ENCODE measurements around the gene KATNBL1. TPM values are rescaled to one million over a fixed set of nuclear protein-coding genes. Genes with fewer than 3 reads are reported as not detected.
A peak's percentile ranks its signal among the peaks of the same experiment; 100 is the strongest.

The KATNBL1 gene
- total and polyA plus RNA-seq, 2 experiments from 2014 or later = 68.2 to 96.1 TPM

- Histone ChIP-seq H2AFZ (no peak overlapping the region), H3K79me2 (replicated peaks; ENCODE audit: insufficient read depth) (no peaks in the 10 kb centered on the region), H3K4me3 (no peak overlapping the region), H3K36me3 (ENCODE audit: insufficient read depth) (peaks cover 21% of the 10 kb centered on the region; the same call in 1 of the 2 replicates), H3F3A (replicated peaks; ENCODE audit: low read depth) (no peaks in the 10 kb centered on the region), H3K4me2 (no peak overlapping the region), H3K9me2 (ENCODE audit: insufficient read depth) (no peaks in the 10 kb centered on the region; the same call in none of the 2 replicates), H4K20me1 (replicated peaks; ENCODE audit: insufficient read depth) (no peaks in the 10 kb centered on the region), H3K27ac (ENCODE audit: low read depth) (no peak overlapping the region), H3K27me3 (ENCODE audit: insufficient read depth) (no peaks in the 10 kb centered on the region), H3K4me1 (ENCODE audit: insufficient read depth) (no peaks in the 10 kb centered on the region)
- no peak for ATAC-seq
- Mint-ChIP-seq H3K36me3 (ENCODE audit: low read depth) (peaks cover 85% of the 10 kb centered on the region), H3K9me3 (peaks cover 45% of the 10 kb centered on the region), H3K4me1 (no peaks in the 10 kb centered on the region), H3K4me3 (no peak overlapping the region), H3K27me3 (ENCODE audit: insufficient read depth, low read depth, poor library complexity) (peaks cover 2% of the 10 kb centered on the region), H3K27ac (no peak overlapping the region)
- peak; percentile 12 for DNase-seq (ENCODE audit: low spot score)
- TF ChIP-seq JUNB (IDR thresholded peaks at IDR 0.05; ENCODE audit: unreplicated experiment) = no peak
- TF ChIP-seq ETS1 (IDR thresholded peaks at IDR 0.05) = no peak
- no peak for TF ChIP-seq CREB1 (CRISPR knock-in tag; IDR thresholded peaks at IDR 0.05; ENCODE audit: low read depth)
- no peak for TF ChIP-seq EZH2 (IDR thresholded peaks at IDR 0.05; ENCODE audit: low read depth, unreplicated experiment)
- TF ChIP-seq ZNF114 (CRISPR knock-in tag; IDR thresholded peaks at IDR 0.05) = no peak
These were observed 55.1 kb downstream of the KATNBL1 start for GRCh38 chr15:34154725-34155204.

GRCh38 chr15:34147371-34148140 lies 62.3 kb downstream of the KATNBL1 start:
- Mint-ChIP-seq H3K27ac (no peak overlapping the region), H3K9me3 (no peaks in the 10 kb centered on the region), H3K4me1 (no peaks in the 10 kb centered on the region), H3K36me3 (ENCODE audit: low read depth) (peaks cover 48% of the 10 kb centered on the region), H3K4me3 (no peak overlapping the region), H3K27me3 (ENCODE audit: insufficient read depth, low read depth, poor library complexity) (no peaks in the 10 kb centered on the region)
- Histone ChIP-seq H3K4me3 (no peak overlapping the region), H3F3A (replicated peaks; ENCODE audit: low read depth) (no peaks in the 10 kb centered on the region), H2AFZ (no peak overlapping the region), H3K36me3 (ENCODE audit: insufficient read depth) (peaks cover 12% of the 10 kb centered on the region; the same call in 1 of the 2 replicates), H3K27ac (ENCODE audit: low read depth) (0 out of 2 replicates have a peak overlapping the region, but pooled peaks have one; percentile 21), H3K4me1 (ENCODE audit: insufficient read depth) (no peaks in the 10 kb centered on the region), H3K27me3 (ENCODE audit: insufficient read depth) (no peaks in the 10 kb centered on the region), H3K9me2 (ENCODE audit: insufficient read depth) (no peaks in the 10 kb centered on the region), H3K4me2 (no peak overlapping the region), H4K20me1 (replicated peaks; ENCODE audit: insufficient read depth) (no peaks in the 10 kb centered on the region), H3K79me2 (replicated peaks; ENCODE audit: insufficient read depth) (no peaks in the 10 kb centered on the region)
- ATAC-seq (no peak), DNase-seq (ENCODE audit: low spot score) (no peak)
- no peak for TF ChIP-seq ZNF114 (CRISPR knock-in tag; IDR thresholded peaks at IDR 0.05)
- no peak for TF ChIP-seq ZNF331 (CRISPR knock-in tag; IDR thresholded peaks at IDR 0.05; ENCODE audit: low read depth)
- no peak for TF ChIP-seq STAT1 (IDR thresholded peaks at IDR 0.05; ENCODE audit: unreplicated experiment)
- no peak for TF ChIP-seq CREB1 (CRISPR knock-in tag; IDR thresholded peaks at IDR 0.05; ENCODE audit: low read depth)
- TF ChIP-seq ETS1 (IDR thresholded peaks at IDR 0.05) = no peak
- TF ChIP-seq NANOG (IDR thresholded peaks at IDR 0.05; ENCODE audit: borderline replicate concordance) = no peak
- no peak for TF ChIP-seq ZNF462 (CRISPR knock-in tag; IDR thresholded peaks at IDR 0.05)
- TF ChIP-seq POLR2AphosphoS5 (IDR thresholded peaks at IDR 0.05; ENCODE audit: low read depth) = no peak
